Endothelial cell of umbilical vein (primary cell): ENCODE data around the gene CHAF1A. TPM values are rescaled to one million over a fixed set of nuclear protein-coding genes. Genes with fewer than 3 reads are reported as not detected.

Source experiments
- BruUV-seq: library from RNA; stranded (reverse); fragments of 400-500 nt; replicated peaks from 2 replicates; lab custom pipeline; 2021; lab: Mats Ljungman, UMichigan
- CTCF ChIA-PET: fragments of 300-600, 350-600 bp; sonication (Branson Sonifier 250); formaldehyde crosslinking; loops from one replicate; lab custom pipeline; 2021; ENCODE audit warnings: antibody characterized with exemption, inconsistent platforms; lab: Charles Lee
- POLR2A ChIA-PET: fragments of 300-600, 350-600 bp; sonication (Branson Sonifier 250); formaldehyde crosslinking; loops from one replicate; lab custom pipeline; 2021; ENCODE audit warnings: antibody characterized with exemption, inconsistent platforms; lab: Charles Lee
- DNase-seq: peaks from one replicate; pipeline ENCODE4 v3.0.0-alpha.2; 2011; ENCODE audit warnings: low read depth, low spot score
- FAIRE-seq: peaks from 2 replicates; lab custom pipeline; 2011; peaks lifted over from hg19 to GRCh38; lab: Jason Lieb, UNC
- H2AFZ ChIP-seq: 2 replicates; pipeline ENCODE4 v1.6.0; 2012; ENCODE audit warnings: low read depth, low read length, control low read depth, inconsistent platforms
- H3K27ac ChIP-seq: 2 replicates; pipeline ENCODE4 v1.5.1; 2011; ENCODE audit warnings: low read depth, mild to moderate bottlenecking, control low read depth, low read length, moderate library complexity; ENCODE audit not compliant: insufficient read depth
- H3K27me3 ChIP-seq, 2 experiments: 2 replicates each; pipeline versions ENCODE4 v1.6.0 to v1.6.1; 2011; ENCODE audit warnings: low read length in 2 of 2, mixed read lengths in 1 of 2; ENCODE audit not compliant: control insufficient read depth in 2 of 2, insufficient read depth in 2 of 2
- H3K36me3 ChIP-seq, 2 experiments: 2 replicates in 1 of 2; 3 replicates in 1 of 2; pipeline ENCODE4 v1.5.1; 2011; ENCODE audit warnings: low read length in 2 of 2, mild to moderate bottlenecking in 1 of 2, moderate library complexity in 1 of 2; ENCODE audit not compliant: control insufficient read depth in 2 of 2, insufficient read depth in 2 of 2; ENCODE audit errors: extremely low read depth in 1 of 2
- H3K4me1 ChIP-seq: 3 replicates; pipeline ENCODE4 v1.5.1; 2011; ENCODE audit warnings: mild to moderate bottlenecking, low read length; ENCODE audit not compliant: control insufficient read depth, insufficient read depth; ENCODE audit errors: extremely low read depth
- H3K4me2 ChIP-seq: 2 replicates; pipeline ENCODE4 v1.6.1; 2011; ENCODE audit warnings: low read length, control low read depth, mixed read lengths; ENCODE audit not compliant: insufficient read depth
- H3K4me3 ChIP-seq, 3 experiments: fragments of 200-600 bp in 1 of 3; sonication (generic), shearing (Covaris generic) in 1 of 3; replicated peaks in 1 of 3; 2 replicates each; pipeline ENCODE4 v1.5.1; 2011 to 2016; ENCODE audit warnings: control low read depth in 3 of 3, low read length in 3 of 3, mild to moderate bottlenecking in 2 of 3, inconsistent platforms in 1 of 3, low read depth in 1 of 3, moderate library complexity in 1 of 3; ENCODE audit not compliant: insufficient read depth in 1 of 3
- H3K79me2 ChIP-seq: 2 replicates; pipeline ENCODE4 v1.6.0; 2012; ENCODE audit warnings: low read length, inconsistent platforms; ENCODE audit not compliant: control insufficient read depth, insufficient read depth
- H3K9ac ChIP-seq: replicated peaks from 2 replicates; pipeline ENCODE3; 2011; ENCODE audit warnings: low read length, control low read depth; ENCODE audit not compliant: insufficient read depth; ENCODE audit errors: extremely low read depth
- H3K9me1 ChIP-seq: replicated peaks from 3 replicates; pipeline ENCODE4 v1.6.0; 2011; ENCODE audit warnings: mild to moderate bottlenecking, low read length; ENCODE audit not compliant: control insufficient read depth, insufficient read depth; ENCODE audit errors: extremely low read depth
- H3K9me3 ChIP-seq: replicated peaks from 2 replicates; pipeline ENCODE4 v1.5.1; 2012; ENCODE audit warnings: low read length, inconsistent platforms; ENCODE audit not compliant: control insufficient read depth, insufficient read depth
- H4K20me1 ChIP-seq: replicated peaks from 2 replicates; pipeline ENCODE3; 2011; ENCODE audit warnings: mild to moderate bottlenecking, low read length; ENCODE audit not compliant: control insufficient read depth, insufficient read depth; ENCODE audit errors: extremely low read depth
- CTCF ChIP-seq, 2 donors: IDR thresholded peaks; 1 replicate in 1 of 2; 2 replicates in 1 of 2; pipeline ENCODE4 v1.5.1; 2011; ENCODE audit warnings: low read length in 2 of 2, mild to moderate bottlenecking in 2 of 2, moderate library complexity in 2 of 2, control low read depth in 1 of 2, inconsistent platforms in 1 of 2, low read depth in 1 of 2; ENCODE audit not compliant: insufficient read depth in 1 of 2; ENCODE audit errors: extremely low read depth in 1 of 2
- EZH2 ChIP-seq: IDR thresholded peaks from 2 replicates; pipeline ENCODE4 v1.6.1; 2012; ENCODE audit warnings: borderline replicate concordance, low read depth, mild to moderate bottlenecking, moderate library complexity, low read length, inconsistent platforms; ENCODE audit not compliant: severe bottlenecking
- FOS ChIP-seq: IDR thresholded peaks from 2 replicates; pipeline ENCODE4 v1.6.1; 2011; ENCODE audit warnings: mild to moderate bottlenecking, low read length, moderate library complexity, borderline replicate concordance; ENCODE audit not compliant: insufficient read depth
- GATA2 ChIP-seq: IDR thresholded peaks from 2 replicates; pipeline ENCODE4 v1.7.0; 2011; ENCODE audit warnings: low read depth, mild to moderate bottlenecking, moderate library complexity, mixed read lengths, low read length; ENCODE audit not compliant: insufficient read length, insufficient read depth
- JUN ChIP-seq: IDR thresholded peaks from 2 replicates; pipeline ENCODE4 v1.6.1; 2011; ENCODE audit warnings: borderline replicate concordance, low read depth; ENCODE audit not compliant: insufficient read length, insufficient read depth
- MAX ChIP-seq: IDR thresholded peaks from 2 replicates; pipeline ENCODE4 v1.6.1; 2011; ENCODE audit not compliant: insufficient read depth, insufficient read length
- MYC ChIP-seq: IDR thresholded peaks from one replicate; pipeline ENCODE4 v1.6.1; 2011; ENCODE audit warnings: mild to moderate bottlenecking, low read depth, low read length
- POLR2A ChIP-seq: IDR thresholded peaks from 2 replicates; pipeline ENCODE4 v1.6.1; 2012; ENCODE audit warnings: low read depth, mild to moderate bottlenecking, control low read depth, low read length
- POLR2AphosphoS5 ChIP-seq: IDR thresholded peaks from 2 replicates; pipeline ENCODE4 v1.6.1; 2012; ENCODE audit warnings: low read depth, mild to moderate bottlenecking, control low read depth, low read length, moderate library complexity; ENCODE audit not compliant: insufficient read depth
- dilution Hi-C: fragments of 300-500 bp; cut with MboI; formaldehyde crosslinking; loops from one replicate; pipeline ENCODE4 v1.15.0; 2019; ENCODE audit warnings: low sequenced_read_pairs; ENCODE audit not compliant: extremely low pct_ligation_motif_present
- intact Hi-C: fragments of 100-400 bp; cut with micrococcal nuclease; formaldehyde crosslinking; loops from one replicate; pipeline ENCODE4 v1.10.0; 2022
- polyA plus RNA-seq, 4 experiments: library from polyadenylated mRNA; depleted of rRNA in 3 of 4; stranded (reverse) in 3 of 4; unstranded in 1 of 4; fragments of >200 nt; gene quantifications; 2 replicates each; pipeline versions ENCODE4 v1.2.1 to v1.2.3, GENCODE V29; 2011 to 2012; ENCODE audit warnings: missing spikeins in 1 of 4
- total RNA-seq: library from RNA; stranded (reverse); gene quantifications from 2 replicates; pipeline ENCODE4 v1.2.3, GENCODE V29; 2021

Gene CHAF1A
- total and polyA plus RNA-seq, 2 donors (not counting 3 experiments of a cell fraction or from before 2014, with no cell fraction given) = 19.5 to 44.5 TPM

- H4K20me1 ChIP-seq = no peaks in the 10 kb centered on the region
- POLR2A ChIA-PET = no interaction called here
- intact Hi-C loops (no loop called here), dilution Hi-C loops (no loop called here)
- H3K4me2 ChIP-seq = no peak overlapping the region
- H3K9me3 ChIP-seq = no peaks in the 10 kb centered on the region
- H2AFZ ChIP-seq = no peak overlapping the region
- no peak overlapping the region for H3K27ac ChIP-seq
- H3K36me3 ChIP-seq = peaks cover 10 to 33% of the 10 kb centered on the region in 2 experiments
- H3K4me1 ChIP-seq = no peaks in the 10 kb centered on the region
- no TSS peak for BruUV-seq
- H3K79me2 ChIP-seq = no peaks in the 10 kb centered on the region
- DNase-seq (no peak), FAIRE-seq (no peak)
- H3K9ac ChIP-seq = no peak overlapping the region
- no peak overlapping the region for H3K4me3 ChIP-seq
- no peaks in the 10 kb centered on the region for H3K27me3 ChIP-seq
- H3K9me1 ChIP-seq = no peaks in the 10 kb centered on the region
- TF ChIP-seq EZH2 (no peak), POLR2AphosphoS5 (no peak), FOS (no peak), GATA2 (no peak), JUN (no peak), CTCF (IDR thresholded peaks at IDR 0.05; ENCODE audit: extremely low read depth in 1 of 2, insufficient read depth in 1 of 2, low read depth in 1 of 2, low read length in 2 of 2) (no peak), MAX (no peak), MYC (no peak), POLR2A (no peak)
- CTCF ChIA-PET = interaction anchor here (1.1 kb wide), 1 partner anchor 14 kb away, joined by 3 read pairs; no protein-coding TSS in a partner anchor
These were observed 40.7 kb downstream of the CHAF1A start for GRCh38 chr19:4443188-4443587.
